Trophoblast cell (in vitro differentiated cells and primary cell): Measurements from ENCODE around the gene PPFIBP2.

Experiments used
- DNase-seq, 2 donors: peaks; one replicate each; pipeline ENCODE4 v3.0.0-alpha.2; 2016
- H2AFZ ChIP-seq: 2 replicates; pipeline ENCODE4 v1.6.1; 2013; ENCODE audit warnings: low read length, moderate library complexity, mild to moderate bottlenecking; ENCODE audit not compliant: insufficient read depth, poor library complexity
- H2AK5ac ChIP-seq: 2 replicates; pipeline ENCODE4 v1.6.1; 2013; ENCODE audit warnings: mild to moderate bottlenecking, low read length
- H2BK120ac ChIP-seq: 2 replicates; pipeline ENCODE4 v1.6.1; 2013; ENCODE audit warnings: low read length, mild to moderate bottlenecking, moderate library complexity; ENCODE audit not compliant: insufficient read depth, poor library complexity
- H2BK12ac ChIP-seq: 2 replicates; pipeline ENCODE4 v1.6.1; 2013; ENCODE audit warnings: mild to moderate bottlenecking, low read length, moderate library complexity
- H2BK5ac ChIP-seq: 2 replicates; pipeline ENCODE4 v1.6.1; 2013; ENCODE audit warnings: low read length, low read depth, moderate library complexity, mild to moderate bottlenecking; ENCODE audit not compliant: poor library complexity
- H3K14ac ChIP-seq: 2 replicates; pipeline ENCODE4 v1.6.1; 2013; ENCODE audit warnings: mild to moderate bottlenecking, low read length
- H3K18ac ChIP-seq: 2 replicates; pipeline ENCODE4 v1.6.1; 2013; ENCODE audit warnings: mild to moderate bottlenecking, low read length
- H3K23ac ChIP-seq: 2 replicates; pipeline ENCODE4 v1.6.1; 2013; ENCODE audit warnings: low read length
- H3K27ac ChIP-seq: 2 replicates; pipeline ENCODE4 v1.5.1; 2013; ENCODE audit warnings: low read depth, mild to moderate bottlenecking, inconsistent platforms, low read length, moderate library complexity
- H3K27me3 ChIP-seq: 2 replicates; pipeline ENCODE4 v1.6.1; 2013; ENCODE audit warnings: inconsistent platforms, mild to moderate bottlenecking, low read length, moderate library complexity; ENCODE audit not compliant: insufficient read depth
- H3K36me3 ChIP-seq, 2 experiments: 1 replicate in 1 of 2; 2 replicates in 1 of 2; pipeline ENCODE4 v1.6.1; 2013; ENCODE audit warnings: low read length in 2 of 2, mild to moderate bottlenecking in 2 of 2, moderate library complexity in 1 of 2; ENCODE audit not compliant: insufficient read depth in 2 of 2, control insufficient read depth in 1 of 2
- H3K4ac ChIP-seq: 2 replicates; pipeline ENCODE4 v1.6.1; 2013; ENCODE audit warnings: low read depth, mild to moderate bottlenecking, low read length, moderate library complexity
- H3K4me1 ChIP-seq, 2 experiments: 1 replicate in 1 of 2; 2 replicates in 1 of 2; pipeline ENCODE4 v1.6.1; 2013; ENCODE audit warnings: low read length in 2 of 2, mild to moderate bottlenecking in 2 of 2, moderate library complexity in 1 of 2; ENCODE audit not compliant: insufficient read depth in 2 of 2, control insufficient read depth in 1 of 2
- H3K4me2 ChIP-seq: 2 replicates; pipeline ENCODE4 v1.6.1; 2013; ENCODE audit warnings: inconsistent platforms, mild to moderate bottlenecking, low read length, moderate library complexity
- H3K4me3 ChIP-seq: 2 replicates; pipeline ENCODE4 v1.5.1; 2013; ENCODE audit warnings: mild to moderate bottlenecking, low read depth, low read length, inconsistent platforms
- H3K79me1 ChIP-seq: one replicate; pipeline ENCODE4 v1.6.1; 2013; ENCODE audit warnings: low read length
- H3K79me2 ChIP-seq: 2 replicates; pipeline ENCODE4 v1.6.1; 2013; ENCODE audit warnings: low read length, mild to moderate bottlenecking; ENCODE audit not compliant: control insufficient read depth, insufficient read depth, poor library complexity
- H3K9ac ChIP-seq: 2 replicates; pipeline ENCODE4 v1.6.1; 2013; ENCODE audit warnings: mild to moderate bottlenecking, low read length
- H3K9me3 ChIP-seq: 2 replicates; pipeline ENCODE4 v1.6.1; 2013; ENCODE audit warnings: low read depth, mild to moderate bottlenecking, control low read depth, inconsistent platforms, low read length; ENCODE audit not compliant: insufficient read depth
- H4K12ac ChIP-seq: 2 replicates; pipeline ENCODE4 v1.6.1; 2013; ENCODE audit warnings: low read depth, mild to moderate bottlenecking, low read length, moderate library complexity
- H4K8ac ChIP-seq: 2 replicates; pipeline ENCODE4 v1.6.1; 2013; ENCODE audit warnings: low read depth, mild to moderate bottlenecking, low read length, moderate library complexity
- H4K91ac ChIP-seq: one replicate; pipeline ENCODE4 v1.6.1; 2013; ENCODE audit warnings: low read depth, mild to moderate bottlenecking, low read length, moderate library complexity
- WGBS: extraction: QIAGEN DNeasy Blood & Tissue Kit; methylation state at CpG from one replicate; pipeline ENCODE4 v1.1.7; 2013; ENCODE audit warnings: missing lambda C conversion rate; ENCODE audit not compliant: insufficient read length, insufficient coverage; ENCODE audit errors: extremely low coverage; 5-methylcytosine and 5-hydroxymethylcytosine counted together

PPFIBP2 gene

GRCh38 chr11:7524462-7525235, 10.8 kb downstream of the PPFIBP2 start:
- H4K91ac ChIP-seq = no peak overlapping the region
- H3K4me3 ChIP-seq = no peak overlapping the region
- no peak overlapping the region for H3K9ac ChIP-seq
- DNase-seq = no peak
- no peak overlapping the region for H3K14ac ChIP-seq
- H2BK12ac ChIP-seq = no peak overlapping the region
- no peak overlapping the region for H3K23ac ChIP-seq
- no peak overlapping the region for H2AFZ ChIP-seq
- H2BK120ac ChIP-seq = no peak overlapping the region
- H2AK5ac ChIP-seq = no peak overlapping the region
- H3K27ac ChIP-seq = no peak overlapping the region
- H3K18ac ChIP-seq = no peak overlapping the region
- H3K4me1 ChIP-seq = peaks cover 4 to 12% of the 10 kb centered on the region in 2 experiments
- H2BK5ac ChIP-seq = no peak overlapping the region
- H3K36me3 ChIP-seq = no peaks in the 10 kb centered on the region
- no peaks in the 10 kb centered on the region for H3K79me2 ChIP-seq
- peaks cover 3% of the 10 kb centered on the region for H3K9me3 ChIP-seq
- no peaks in the 10 kb centered on the region for H3K79me1 ChIP-seq
- WGBS = no CpG with 5 or more reads among the region's 6 CpGs
- no peaks in the 10 kb centered on the region for H3K27me3 ChIP-seq
- H4K12ac ChIP-seq = no peak overlapping the region
- no peak overlapping the region for H3K4me2 ChIP-seq
- no peak overlapping the region for H4K8ac ChIP-seq
- H3K4ac ChIP-seq = no peak overlapping the region

GRCh38 chr11:7525424-7525823, 11.6 kb downstream of the PPFIBP2 start:
- Histone ChIP-seq H3K4ac (no peak overlapping the region), H3K79me2 (no peaks in the 10 kb centered on the region), H3K4me1 (peaks cover 4 to 8% of the 10 kb centered on the region in 2 experiments), H4K12ac (no peak overlapping the region), H3K79me1 (no peaks in the 10 kb centered on the region), H4K8ac (no peak overlapping the region), H3K14ac (no peak overlapping the region), H3K4me3 (no peak overlapping the region), H2BK120ac (no peak overlapping the region), H2BK5ac (no peak overlapping the region), H3K9ac (no peak overlapping the region), H4K91ac (no peak overlapping the region), H3K36me3 (no peaks in the 10 kb centered on the region), H2AK5ac (no peak overlapping the region), H3K23ac (no peak overlapping the region), H3K27me3 (no peaks in the 10 kb centered on the region), H2AFZ (no peak overlapping the region), H3K18ac (no peak overlapping the region), H3K9me3 (peaks cover 3% of the 10 kb centered on the region), H3K4me2 (no peak overlapping the region), H3K27ac (no peak overlapping the region), H2BK12ac (no peak overlapping the region)
- no CpG with 5 or more reads among the region's 4 CpGs for WGBS
- DNase-seq = no peak

- Histone ChIP-seq H3K4me1 (peaks cover 4 to 8% of the 10 kb centered on the region in 2 experiments), H2BK120ac (no peak overlapping the region), H4K91ac (no peak overlapping the region), H3K9ac (no peak overlapping the region), H3K23ac (no peak overlapping the region), H4K12ac (no peak overlapping the region), H3K18ac (no peak overlapping the region), H4K8ac (no peak overlapping the region), H3K9me3 (peaks cover 3% of the 10 kb centered on the region), H2AK5ac (no peak overlapping the region), H3K36me3 (no peaks in the 10 kb centered on the region), H3K4me3 (no peak overlapping the region), H3K79me1 (no peaks in the 10 kb centered on the region), H3K79me2 (no peaks in the 10 kb centered on the region), H2BK5ac (no peak overlapping the region), H2AFZ (no peak overlapping the region), H3K27me3 (no peaks in the 10 kb centered on the region), H3K14ac (no peak overlapping the region), H3K27ac (no peak overlapping the region), H3K4ac (no peak overlapping the region), H2BK12ac (no peak overlapping the region), H3K4me2 (no peak overlapping the region)
- DNase-seq = no peak
- no CpG with 5 or more reads among the region's 1 CpG for WGBS
Measured at GRCh38 chr11:7527029-7527428, 13.2 kb downstream of the PPFIBP2 start.

- no peaks in the 10 kb centered on the region for H3K27me3 ChIP-seq
- no peak overlapping the region for H3K18ac ChIP-seq
- no peak overlapping the region for H3K9ac ChIP-seq
- no peak overlapping the region for H4K8ac ChIP-seq
- H2BK12ac ChIP-seq = no peak overlapping the region
- H2AFZ ChIP-seq = no peak overlapping the region
- no peaks in the 10 kb centered on the region for H3K79me1 ChIP-seq
- no peak overlapping the region for H3K4me2 ChIP-seq
- no peak overlapping the region for H4K12ac ChIP-seq
- H2BK120ac ChIP-seq = no peak overlapping the region
- DNase-seq = no peak
- H3K79me2 ChIP-seq = no peaks in the 10 kb centered on the region
- H2AK5ac ChIP-seq = no peak overlapping the region
- H3K4ac ChIP-seq = no peak overlapping the region
- WGBS = no CpG with 5 or more reads among the region's 4 CpGs
- H3K4me1 ChIP-seq = peaks cover 0 to 1% of the 10 kb centered on the region in 2 experiments
- H3K36me3 ChIP-seq = no peaks in the 10 kb centered on the region
- no peak overlapping the region for H3K14ac ChIP-seq
- H3K4me3 ChIP-seq = no peak overlapping the region
- H3K9me3 ChIP-seq = peaks cover 3% of the 10 kb centered on the region
- H3K23ac ChIP-seq = peak overlapping the region; percentile 23
- no peak overlapping the region for H3K27ac ChIP-seq
- no peak overlapping the region for H4K91ac ChIP-seq
- H2BK5ac ChIP-seq = no peak overlapping the region
Measured at GRCh38 chr11:7528514-7529049, 14.8 kb downstream of the PPFIBP2 start.
